Head of caudate nucleus (tissue), 42 donors: Measurements from ENCODE around the gene VAV1.
A peak's percentile ranks its signal among the peaks of the same experiment; 100 is the strongest.
"Not testable (repeated sequence)": the region's sequence is repeated elsewhere in the genome, so short reads cannot be mapped to it uniquely, and the experiment has no call there.

Experiments used
- DNase-seq, 42 donors: peaks; one replicate each; pipeline versions ENCODE4 v3.0.0 to v3.0.0-alpha.2; 2020 to 2021; ENCODE audit warnings: mixed read lengths in 7 of 42
- intact Hi-C: fragments of 100-400 bp; cut with DNase I; formaldehyde crosslinking; loops from one replicate; pipeline ENCODE4 v1.15.0; 2022

Gene VAV1

DNA sequence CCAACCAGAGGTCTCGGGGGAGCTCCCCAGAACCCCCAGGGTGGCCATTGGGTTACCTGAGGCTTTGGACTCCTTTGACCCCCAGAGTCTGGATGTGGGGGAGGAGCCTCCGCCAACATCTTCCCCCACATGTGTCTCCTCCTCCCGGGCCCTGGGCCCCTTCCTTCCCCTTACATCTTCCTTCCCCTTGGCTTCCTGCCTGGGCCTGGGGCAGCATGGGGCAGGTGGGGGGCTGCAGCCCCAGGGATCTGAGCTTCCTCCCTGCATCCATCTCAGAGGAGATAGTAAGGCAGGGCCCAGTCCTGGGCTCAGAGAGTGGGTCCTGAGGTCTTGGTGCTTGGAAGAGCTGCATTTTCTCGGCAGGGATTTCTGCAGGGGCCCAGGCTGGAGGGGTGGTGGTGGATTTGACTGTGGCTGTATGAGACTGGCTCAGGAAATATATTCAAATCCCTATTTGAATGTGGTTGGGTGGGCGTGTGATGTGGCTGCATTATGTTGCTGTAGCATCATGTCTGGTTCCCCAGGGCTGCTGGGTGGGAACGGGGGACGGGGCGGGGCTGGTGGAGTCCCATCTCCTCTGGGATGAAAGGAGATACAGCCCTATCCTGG lies 919 bp downstream of the VAV1 start:
- DNase-seq: peak in 37 of 42 donors; percentile 9 to 57 (median 34)
- intact Hi-C loops: no loop called here

DNA sequence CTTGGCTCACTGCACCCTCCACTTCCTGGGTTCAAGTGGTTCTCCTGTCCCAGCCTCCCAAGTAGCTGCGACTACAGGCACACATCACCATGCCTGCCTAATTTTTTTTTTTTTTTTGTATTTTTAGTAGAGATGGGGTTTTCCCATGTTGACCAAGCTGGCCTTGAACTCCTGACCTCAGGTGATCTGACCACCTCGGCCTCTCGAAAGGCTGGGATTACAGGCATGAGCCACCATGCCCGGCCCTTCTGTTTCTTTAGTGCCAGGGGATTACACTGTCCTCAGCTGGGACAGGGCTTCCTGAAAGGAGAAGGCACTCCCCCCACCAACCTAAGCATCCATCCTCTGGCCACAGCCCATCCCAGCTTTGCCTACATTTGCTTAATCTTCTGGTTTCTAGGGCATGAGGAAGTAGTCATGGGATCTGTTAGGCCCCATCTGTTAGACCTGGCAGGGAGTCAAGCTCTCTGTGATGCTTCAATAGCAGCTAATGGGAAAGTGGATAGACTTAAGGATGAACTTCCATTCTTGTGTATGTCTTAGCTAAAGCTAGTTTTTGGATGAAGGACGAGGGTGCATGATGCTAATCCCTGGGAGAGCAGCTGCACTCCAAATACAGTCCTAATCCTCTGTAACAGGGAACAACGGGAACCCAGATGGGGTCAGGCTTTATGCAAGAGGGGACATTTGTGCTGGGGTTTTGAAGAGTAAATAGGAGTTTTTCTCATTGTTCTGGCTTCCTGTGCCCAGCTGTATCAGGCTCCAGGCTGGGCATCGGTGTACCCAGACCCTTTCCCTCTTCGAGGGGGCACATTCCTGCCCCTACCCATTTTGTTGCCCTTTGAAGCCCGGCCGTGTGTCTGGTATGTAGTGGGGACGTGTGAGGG lies 2.6 kb downstream of the VAV1 start:
- no peak for DNase-seq
- intact Hi-C loops: no loop called here

DNA sequence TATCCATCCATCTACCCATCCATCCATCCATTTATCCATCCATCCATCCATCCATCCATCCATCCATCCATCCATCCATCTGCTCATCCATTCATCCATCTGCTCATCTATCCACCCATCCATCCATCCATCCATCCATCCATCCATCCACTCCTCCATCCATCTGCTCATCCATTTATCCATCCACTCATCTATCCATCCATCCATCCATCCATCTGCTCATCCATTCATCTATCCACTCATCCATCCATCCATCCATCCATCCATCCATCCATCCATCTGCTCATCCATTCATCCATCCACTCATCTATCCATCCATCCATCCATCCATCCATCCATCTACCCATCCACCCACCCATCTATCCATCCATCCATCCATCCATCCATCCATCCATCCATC lies 3.5 kb downstream of the VAV1 start:
- intact Hi-C loops, DNase-seq: not testable (repeated sequence)

DNA sequence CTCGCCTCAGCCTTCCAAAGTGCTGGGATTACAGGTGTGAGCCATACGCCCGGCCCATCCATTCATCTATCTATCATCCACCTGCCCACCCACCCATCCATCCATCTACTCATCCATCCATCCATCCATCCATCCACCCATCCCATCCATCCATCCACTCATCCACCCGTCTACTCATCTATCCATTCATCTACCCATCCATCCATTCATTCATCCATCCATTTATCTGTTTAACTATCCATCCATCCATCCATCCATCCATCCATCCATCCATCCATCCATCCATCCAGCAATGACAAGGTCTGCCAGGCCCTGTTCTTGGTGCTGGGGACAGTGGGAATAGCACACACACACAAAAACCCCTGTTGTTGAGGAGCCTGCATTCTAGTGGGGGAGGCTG lies 4.5 kb downstream of the VAV1 start:
- intact Hi-C loops: no loop called here
- no peak for DNase-seq

DNA sequence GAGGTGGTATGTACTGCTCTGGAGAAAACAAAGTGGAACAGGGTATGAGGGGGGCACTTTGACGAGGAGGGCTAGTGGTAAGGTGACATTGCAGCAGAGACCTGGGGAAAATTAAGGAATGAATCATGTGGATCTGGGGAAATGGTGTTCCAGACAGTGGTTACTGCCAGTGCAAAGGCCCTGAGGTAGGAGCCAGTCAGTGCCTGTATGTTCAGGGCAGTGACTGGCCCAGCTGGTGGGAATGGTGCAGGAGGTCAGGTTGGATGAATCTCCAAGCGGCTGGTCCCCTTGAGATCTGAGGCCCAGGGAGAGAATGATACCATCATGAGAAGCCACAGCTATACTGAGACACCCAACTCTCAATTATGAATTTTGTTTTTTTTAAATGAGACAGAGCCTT lies 4.9 kb downstream of the VAV1 start:
- intact Hi-C loops: no loop called here
- DNase-seq: no peak

DNA sequence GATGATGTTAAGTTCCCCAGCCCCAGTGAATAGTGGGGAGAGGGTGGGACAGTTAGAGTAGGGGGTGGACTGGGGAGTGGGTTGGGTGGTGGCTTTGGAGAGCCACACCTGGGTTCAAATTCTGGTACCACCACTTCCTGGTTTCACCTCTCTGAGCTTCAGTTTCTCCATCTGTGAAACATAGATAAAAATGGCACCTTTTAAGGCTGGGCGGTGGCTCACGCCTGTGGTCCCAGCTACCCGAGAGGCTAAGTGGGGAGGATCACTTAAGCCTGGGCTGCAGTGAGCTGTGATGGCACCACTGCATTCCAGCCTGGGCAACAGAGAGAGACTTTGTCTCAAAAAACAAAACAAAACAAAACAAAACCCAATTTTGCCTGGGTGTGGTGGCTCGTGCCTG lies 5.9 kb downstream of the VAV1 start:
- intact Hi-C loops: no loop called here
- no peak for DNase-seq

DNA sequence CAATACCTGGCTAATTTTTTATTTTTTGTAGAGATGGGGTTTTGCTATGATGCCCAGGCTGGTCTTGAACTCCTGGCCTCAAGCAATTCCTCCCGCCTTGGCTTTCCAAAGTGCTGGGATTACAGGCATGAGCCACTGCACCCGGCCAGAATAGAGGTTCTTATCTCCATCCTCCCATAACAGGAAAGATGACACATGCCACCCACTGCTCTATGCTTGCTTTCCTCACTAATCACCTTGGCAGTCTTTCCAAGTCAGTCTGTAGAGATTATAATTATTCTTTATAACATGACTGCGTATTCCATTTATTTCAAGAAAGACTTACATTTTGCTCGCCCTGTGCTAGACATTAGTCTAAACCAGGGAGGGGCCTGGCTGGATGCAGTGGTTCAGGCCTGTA lies 6.7 kb downstream of the VAV1 start:
- no peak for DNase-seq
- intact Hi-C loops: no loop called here

DNA sequence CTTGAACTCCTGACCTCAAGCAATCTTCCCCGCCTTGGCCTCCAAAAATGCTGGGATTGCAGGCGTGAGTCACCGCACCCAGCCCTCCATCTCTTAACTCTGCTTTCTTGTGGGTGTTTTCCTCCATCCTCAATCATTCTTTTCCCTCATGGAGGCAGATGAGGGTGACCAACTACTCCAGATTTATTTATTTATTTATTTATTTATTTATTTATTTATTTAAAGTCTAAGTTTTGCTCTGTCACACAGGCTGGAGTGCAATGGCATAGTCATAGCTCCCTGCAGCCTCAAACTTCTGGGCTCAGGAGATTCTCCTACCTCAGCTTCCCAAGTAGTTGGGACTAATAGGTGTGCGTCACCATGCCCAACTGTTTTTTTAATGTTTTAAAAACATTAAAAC lies 14.9 kb downstream of the VAV1 start:
- no peak for DNase-seq
- intact Hi-C loops: no loop called here

DNA sequence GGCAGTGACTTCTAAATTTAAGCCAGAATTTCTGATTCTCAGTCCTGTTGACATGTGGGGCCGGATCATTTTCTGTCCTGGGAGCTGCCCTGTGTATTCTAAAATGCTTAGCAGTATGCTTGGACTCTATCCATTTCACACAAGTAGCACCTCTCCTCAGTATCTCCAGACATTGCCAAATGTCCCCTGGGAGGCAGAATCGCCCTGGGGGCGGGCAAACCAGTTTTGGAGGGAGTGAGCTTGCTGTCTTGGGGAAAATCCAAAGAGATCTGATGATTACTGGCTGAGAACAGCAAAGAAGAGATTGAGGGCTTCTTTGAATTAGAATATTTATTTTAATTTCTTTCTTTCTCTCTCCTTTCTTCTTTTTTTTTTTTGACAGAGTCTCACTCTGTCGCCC lies 16.4 kb downstream of the VAV1 start:
- intact Hi-C loops: no loop called here
- no peak for DNase-seq

DNA sequence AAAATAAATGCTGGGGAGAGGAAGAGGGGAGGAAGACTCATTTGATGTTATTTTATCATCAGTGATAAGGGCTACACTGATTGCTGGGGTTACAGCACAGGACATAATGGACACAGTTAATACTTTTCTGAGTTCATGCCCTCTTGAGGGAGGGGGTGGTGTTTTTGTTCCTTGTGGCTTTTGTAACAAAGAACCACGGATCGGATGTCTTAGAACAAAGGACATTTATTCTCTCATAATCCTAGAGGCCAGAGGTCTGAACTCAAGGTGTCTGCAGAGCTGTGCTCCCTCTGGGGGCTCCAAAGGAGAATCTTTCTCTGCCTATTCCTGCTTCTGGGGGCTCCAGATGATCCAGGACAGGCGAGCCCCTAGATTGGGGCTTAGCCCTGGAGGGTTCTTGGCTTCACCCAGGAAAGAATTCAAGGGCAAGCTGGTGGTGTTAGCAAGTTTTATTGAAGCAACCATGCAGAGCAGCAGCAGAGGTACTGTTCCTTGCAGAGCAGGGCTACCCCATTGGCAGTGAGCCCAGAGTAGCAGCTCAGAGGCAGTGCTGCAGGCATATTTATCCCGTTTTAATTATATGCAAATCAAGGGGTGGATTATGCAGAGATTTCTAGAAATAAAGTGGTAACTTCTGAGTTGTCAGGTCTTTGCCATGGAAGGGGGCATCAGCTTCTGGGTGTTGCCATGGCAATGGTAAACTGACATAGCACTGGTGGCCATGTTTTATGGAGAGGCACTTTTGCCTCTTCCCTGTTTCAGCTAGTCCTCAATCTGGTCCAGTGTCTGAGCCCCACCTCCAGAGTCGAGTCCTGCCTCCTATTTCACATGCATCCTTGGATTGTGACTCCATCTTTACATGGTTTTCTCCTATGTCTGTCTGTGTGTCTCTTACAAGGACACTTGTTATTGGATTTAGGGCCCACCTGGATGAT lies 18.0 kb downstream of the VAV1 start:
- intact Hi-C loops: no loop called here
- DNase-seq: no peak

DNA sequence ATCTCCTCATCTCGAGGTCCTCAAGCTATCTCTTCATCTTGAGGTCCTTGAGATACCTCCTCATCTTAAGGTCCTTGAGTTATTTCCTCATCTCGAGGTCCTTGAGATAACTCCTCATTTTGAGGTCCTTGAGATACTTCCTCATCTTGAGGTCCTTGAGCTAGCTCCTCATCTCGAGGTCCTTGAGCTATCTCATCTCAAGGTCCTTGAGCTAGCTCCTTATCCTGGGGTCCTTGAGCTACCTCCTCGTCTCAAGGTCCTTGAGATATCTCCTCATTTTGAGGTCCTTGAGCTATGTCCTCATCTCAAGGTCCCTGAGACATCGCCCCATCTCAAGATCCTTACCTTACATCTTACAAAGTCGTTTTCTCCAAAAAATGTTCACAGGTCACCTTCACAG lies 18.7 kb downstream of the VAV1 start:
- DNase-seq: no peak
- intact Hi-C loops: no loop called here

DNA sequence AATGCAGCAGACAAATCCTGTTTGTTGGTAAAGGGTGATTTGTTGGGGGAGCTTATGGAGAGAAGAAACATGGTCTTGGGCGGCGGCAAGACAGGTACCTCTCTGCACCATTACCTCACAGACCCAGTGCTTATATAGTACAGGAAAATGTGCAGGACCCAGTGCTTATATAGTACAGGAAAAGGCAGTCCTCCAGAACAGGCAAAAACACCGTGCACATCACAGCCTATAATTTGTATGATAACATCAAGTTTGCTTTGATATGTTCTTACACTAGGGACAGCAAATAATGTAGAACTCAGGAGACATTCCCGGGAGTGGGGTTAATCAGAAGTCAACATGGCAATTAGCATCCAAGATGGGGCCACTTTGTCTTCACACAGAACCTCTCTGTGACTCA lies 20.9 kb downstream of the VAV1 start:
- no peak for DNase-seq
- intact Hi-C loops: no loop called here

DNA sequence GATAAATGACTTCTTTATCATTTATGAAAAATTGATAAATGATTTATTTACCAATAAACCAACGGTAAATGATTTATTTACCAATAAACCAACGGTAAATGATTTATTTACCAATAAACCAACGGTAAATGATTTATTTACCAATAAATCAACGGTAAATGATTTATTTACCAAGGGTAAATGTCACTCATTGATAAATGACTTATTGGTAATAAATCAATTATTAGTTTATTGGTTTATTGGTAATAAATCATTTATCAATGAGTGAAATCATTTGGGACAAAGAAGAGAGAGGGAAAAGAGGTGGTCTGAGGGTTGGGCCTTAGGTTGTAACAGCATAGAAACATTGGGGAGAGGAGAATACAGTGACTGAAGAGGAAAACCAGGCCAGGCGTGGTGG lies 21.5 kb downstream of the VAV1 start:
- DNase-seq: no peak
- intact Hi-C loops: no loop called here

DNA sequence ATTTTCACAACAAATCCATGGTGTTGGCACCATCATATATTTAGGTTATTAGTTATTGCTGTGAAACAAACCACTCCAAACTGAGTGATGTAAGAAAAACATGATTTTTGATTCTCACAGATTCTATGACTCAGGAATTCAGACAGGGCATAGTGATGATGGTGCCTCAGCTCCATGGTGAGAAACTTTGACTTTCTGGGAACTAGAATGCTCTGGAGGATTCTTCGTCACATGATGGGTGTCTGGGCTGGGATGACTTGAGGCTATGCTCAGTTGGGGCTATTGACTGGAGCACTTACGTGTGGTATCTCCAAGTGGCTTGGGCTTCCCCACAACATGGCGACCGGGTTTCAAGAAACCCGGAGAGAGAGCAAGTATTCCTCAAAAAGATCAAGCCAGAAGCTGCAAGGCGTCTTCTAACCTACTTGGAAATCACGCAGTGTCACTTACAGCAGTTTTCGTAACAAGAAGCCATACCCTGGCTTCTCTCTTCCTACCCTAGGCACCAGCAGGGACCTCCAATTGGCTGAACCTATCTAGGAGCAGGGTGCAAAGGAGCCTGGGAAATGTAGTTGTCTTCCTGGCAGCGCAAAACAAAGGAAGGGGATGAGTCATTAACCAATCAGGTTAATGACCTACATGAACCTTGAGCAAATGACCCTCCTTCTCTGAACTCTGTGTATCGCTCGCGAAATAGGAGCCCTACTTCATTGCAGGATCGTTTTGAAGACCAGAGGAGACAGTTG lies 22.4 kb downstream of the VAV1 start:
- intact Hi-C loops: no loop called here

DNA sequence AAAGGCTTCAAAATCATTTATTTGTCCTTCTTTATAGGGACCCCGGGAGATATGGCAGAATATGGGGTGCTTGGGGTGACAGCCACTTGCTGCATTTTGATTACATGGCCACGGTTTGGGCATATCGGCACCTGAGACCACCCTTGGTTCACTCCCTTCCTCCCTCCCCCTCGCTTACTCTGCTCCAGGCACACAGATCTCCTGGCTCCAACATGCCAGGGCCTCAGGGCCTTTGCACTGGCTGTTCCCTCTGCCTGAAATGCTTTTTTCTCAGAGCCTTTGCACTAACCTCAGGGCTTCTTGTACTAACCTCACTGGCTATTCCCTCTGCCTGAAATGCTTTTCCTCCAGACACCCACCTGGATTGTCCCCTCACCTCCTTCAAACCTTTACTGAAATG lies 23.8 kb downstream of the VAV1 start:
- no peak for DNase-seq
- intact Hi-C loops: no loop called here

More for the DNA sequence above, 22.4 kb downstream of the VAV1 start:
- DNase-seq: no peak

DNA sequence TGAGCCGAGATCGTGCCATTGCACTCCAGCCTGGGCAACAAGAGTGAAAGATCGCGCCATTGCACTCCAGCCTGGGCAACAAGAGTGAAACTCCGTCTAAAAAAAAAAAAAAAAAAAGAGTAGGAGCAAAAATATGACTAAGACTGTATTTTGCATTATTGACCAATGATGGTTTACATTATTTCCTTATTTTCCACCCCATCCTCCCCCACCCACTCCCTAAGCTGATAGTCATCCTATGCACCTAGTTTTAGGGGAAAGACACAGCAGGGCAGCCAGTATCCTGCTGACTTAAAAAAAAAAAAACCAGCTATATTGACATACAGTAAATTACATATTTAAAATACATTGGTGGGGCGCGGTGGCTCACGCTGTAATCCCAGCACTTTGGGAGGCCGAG lies 25.1 kb downstream of the VAV1 start:
- DNase-seq: no peak
- intact Hi-C loops: no loop called here

DNA sequence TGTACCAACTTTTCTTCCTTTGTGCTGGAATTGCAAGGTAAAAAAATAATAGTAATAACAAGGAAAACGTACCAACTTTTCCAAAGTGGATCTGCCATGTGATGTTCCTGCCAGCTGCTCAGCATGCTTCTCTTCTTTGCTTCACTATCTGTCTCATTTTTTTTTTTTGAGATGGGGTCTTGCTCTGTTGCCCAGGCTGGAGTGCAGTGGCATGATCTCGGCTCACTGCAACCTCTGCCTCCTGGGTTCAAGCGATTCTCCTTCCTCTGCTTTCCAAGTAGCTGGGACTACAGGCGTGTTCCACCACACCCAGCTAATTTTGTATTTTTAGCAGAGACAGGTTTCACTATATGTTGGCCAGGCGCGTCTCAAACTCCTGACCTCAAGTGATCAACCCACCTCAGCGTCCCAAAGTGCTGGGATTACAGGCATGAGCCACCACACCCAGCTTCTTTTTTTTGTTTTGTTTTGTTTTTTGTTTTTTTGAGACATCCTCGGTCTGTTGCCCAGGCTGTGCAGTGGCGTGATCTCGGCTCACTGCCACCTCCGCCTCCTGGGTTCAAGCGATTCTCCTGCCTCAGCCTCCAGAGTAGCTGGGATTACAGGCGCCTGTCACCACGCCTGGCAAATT lies 27.8 kb downstream of the VAV1 start:
- intact Hi-C loops, DNase-seq: not testable (repeated sequence)

DNA sequence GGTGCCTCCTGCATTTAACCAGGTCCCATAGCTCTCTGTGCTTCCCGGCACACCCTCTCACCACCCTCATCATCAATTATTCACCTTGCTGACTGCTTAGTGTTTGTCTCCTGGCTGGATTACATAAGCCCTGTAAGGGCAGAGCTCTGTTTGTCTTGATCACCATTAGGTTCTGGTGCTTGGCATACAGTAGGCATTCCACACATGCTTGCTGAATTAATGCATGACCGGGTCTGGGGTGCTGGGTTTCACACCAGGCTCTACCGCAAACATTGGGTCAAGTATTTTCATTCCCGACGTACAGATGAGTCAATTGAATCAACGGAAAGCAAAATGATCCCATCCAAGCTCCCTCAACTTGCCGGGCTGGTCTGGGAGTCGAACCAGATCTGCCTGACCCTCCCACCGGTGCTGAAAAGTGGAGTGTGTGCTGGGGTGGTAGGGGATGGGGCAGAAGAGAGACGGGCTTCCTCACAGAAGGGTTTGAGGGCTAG lies 28.5 kb downstream of the VAV1 start:
- intact Hi-C loops: no loop called here
- DNase-seq: no peak
